ENCODE results near the gene TMEM87A. TPM values are rescaled to one million over a fixed set of nuclear protein-coding genes. Genes with fewer than 3 reads are reported as not detected.

Gene TMEM87A
- total RNA-seq, 4 donors from 2014 or later, result 51.1 to 58.6 (median 55.7) TPM

- DNase-seq (ENCODE audit: low spot score in 2 of 2), result peak; percentile 43 to 54
- no peaks in the 10 kb centered on the region for H3K9me3 ChIP-seq
- H3K4me3 ChIP-seq, result peak overlapping the region; percentile 49 to 85 (median 74)
- TF ChIP-seq EP300 (IDR thresholded peaks at IDR 0.05) (no peak), CTCF (IDR thresholded peaks at IDR 0.05) (no peak), POLR2A (IDR thresholded peaks at IDR 0.05) (no peak)
- H3K27me3 ChIP-seq, result no peaks in the 10 kb centered on the region
- H3K4me1 ChIP-seq, result peaks cover 0 to 57% (median 29%) of the 10 kb centered on the region in 4 donors
- 3 to 5% methylated on average over 26 to 27 of the region's 27 CpGs for WGBS, 2 donors
- peaks cover 0 to 9% (median 0%) of the 10 kb centered on the region in 3 donors for H3K36me3 ChIP-seq
- peak overlapping the region; percentile 89 to 99 (median 94) for H3K27ac ChIP-seq
These were observed 868 bp upstream of the TMEM87A start for GRCh38 chr15:42273900-42274701.

DNA sequence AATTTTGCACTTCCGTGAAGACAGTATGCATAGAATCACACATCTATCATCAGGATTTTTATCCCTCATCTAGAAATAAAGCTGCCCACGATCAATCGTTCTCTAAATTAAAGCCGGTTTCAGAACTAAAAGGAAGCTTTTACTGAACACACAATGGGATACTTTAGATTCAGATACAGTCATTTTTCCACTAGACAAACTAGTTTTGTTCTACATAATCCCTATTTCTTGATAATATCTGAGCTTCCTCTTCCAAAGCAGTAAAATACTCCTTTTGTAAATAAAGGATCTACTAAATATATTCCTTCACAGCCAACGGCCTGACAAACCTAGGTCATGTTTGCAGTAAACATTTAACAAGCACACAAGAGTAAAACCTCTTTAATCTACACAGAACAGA is 2.2 kb downstream of the TMEM87A start:
- H3K4me1 ChIP-seq, result peaks cover 0 to 66% (median 32%) of the 10 kb centered on the region in 4 donors
- H3K4me3 ChIP-seq, result no peak overlapping the region
- TF ChIP-seq EP300 (IDR thresholded peaks at IDR 0.05) (no peak), POLR2A (IDR thresholded peaks at IDR 0.05) (no peak), CTCF (IDR thresholded peaks at IDR 0.05) (no peak)
- no peak for DNase-seq (ENCODE audit: low spot score in 2 of 2)
- peaks cover 0 to 24% (median 2%) of the 10 kb centered on the region in 3 donors for H3K36me3 ChIP-seq
- H3K27ac ChIP-seq, result peak overlapping the region in 2 of 4 donors; percentile 65 to 99
- no peaks in the 10 kb centered on the region for H3K9me3 ChIP-seq
- WGBS, 2 donors, result 33 to 36% methylated on average over 5 of the region's 5 CpGs
- H3K27me3 ChIP-seq, result no peaks in the 10 kb centered on the region

- no peak for TF ChIP-seq POLR2A (IDR thresholded peaks at IDR 0.05)
- TF ChIP-seq CTCF (IDR thresholded peaks at IDR 0.05), result no peak
- no peak for TF ChIP-seq EP300 (IDR thresholded peaks at IDR 0.05)
- H3K4me3 ChIP-seq, result no peak overlapping the region
- no peaks in the 10 kb centered on the region for H3K27me3 ChIP-seq
- peak overlapping the region in 2 of 4 donors; percentile 65 to 99 for H3K27ac ChIP-seq
- H3K36me3 ChIP-seq, result peaks cover 0 to 28% (median 6%) of the 10 kb centered on the region in 3 donors
- peaks cover 0 to 62% (median 28%) of the 10 kb centered on the region in 4 donors for H3K4me1 ChIP-seq
- no peak for DNase-seq (ENCODE audit: low spot score in 2 of 2)
- WGBS, 2 donors, result 42 to 78% methylated on average over 1 to 2 of the region's 2 CpGs
- H3K9me3 ChIP-seq, result no peaks in the 10 kb centered on the region
These were observed 2.7 kb downstream of the TMEM87A start for GRCh38 chr15:42270551-42270950.

GRCh38 chr15:42267286-42267685 is 5.9 kb downstream of the TMEM87A start:
- Histone ChIP-seq H3K4me3 (no peak overlapping the region), H3K27me3 (no peaks in the 10 kb centered on the region), H3K9me3 (no peaks in the 10 kb centered on the region), H3K4me1 (peaks cover 0 to 46% (median 15%) of the 10 kb centered on the region in 4 donors), H3K36me3 (peaks cover 0 to 61% (median 16%) of the 10 kb centered on the region in 3 donors), H3K27ac (no peak overlapping the region)
- TF ChIP-seq CTCF (IDR thresholded peaks at IDR 0.05) (no peak), POLR2A (IDR thresholded peaks at IDR 0.05) (no peak), EP300 (IDR thresholded peaks at IDR 0.05) (no peak)
- no peak for DNase-seq (ENCODE audit: low spot score in 2 of 2)

GRCh38 chr15:42264795-42265194 is 8.4 kb downstream of the TMEM87A start:
- 69 to 71% methylated on average over 5 of the region's 5 CpGs for WGBS, 2 donors
- H3K4me1 ChIP-seq, result peaks cover 0 to 22% (median 4%) of the 10 kb centered on the region in 4 donors
- TF ChIP-seq EP300 (IDR thresholded peaks at IDR 0.05) (no peak), POLR2A (IDR thresholded peaks at IDR 0.05) (no peak), CTCF (IDR thresholded peaks at IDR 0.05) (no peak)
- peaks cover 0 to 86% (median 24%) of the 10 kb centered on the region in 3 donors for H3K36me3 ChIP-seq
- no peak for DNase-seq (ENCODE audit: low spot score in 2 of 2)
- H3K27me3 ChIP-seq, result no peaks in the 10 kb centered on the region
- H3K9me3 ChIP-seq, result no peaks in the 10 kb centered on the region
- no peak overlapping the region for H3K4me3 ChIP-seq
- H3K27ac ChIP-seq, result no peak overlapping the region
